ENCODE data around the gene ARHGAP15.

ARHGAP15 gene

DNA sequence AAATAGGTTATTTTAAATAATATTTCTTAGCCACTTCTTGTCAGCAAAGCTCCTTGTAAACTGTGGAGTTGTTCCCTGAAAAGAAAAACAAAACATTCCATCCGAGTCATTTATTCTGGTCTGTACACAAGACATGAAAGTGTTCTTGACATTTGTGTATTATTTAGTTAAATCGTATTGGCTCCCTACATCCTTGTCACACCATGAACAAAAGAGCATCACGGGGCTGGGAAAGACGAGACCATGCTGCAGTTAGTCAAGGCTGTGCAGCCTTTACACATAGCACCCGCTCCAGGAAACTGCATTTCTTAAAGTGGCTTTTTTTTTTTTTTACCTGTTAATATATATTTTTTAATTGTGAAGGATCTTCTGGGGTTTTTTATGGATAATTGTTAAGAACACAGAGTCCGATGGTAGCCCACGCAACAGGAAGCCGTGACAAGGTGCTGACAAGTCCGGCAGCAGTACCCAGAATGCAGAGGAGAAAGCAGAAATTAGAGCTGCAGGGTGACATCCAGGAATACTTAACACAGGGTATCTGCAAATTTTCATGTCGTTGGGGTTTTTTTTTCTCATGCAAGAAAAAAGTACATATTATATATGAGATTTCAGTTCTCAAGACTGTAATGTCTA lies 588.4 kb downstream of the ARHGAP15 start:
- DNase-seq (ENCODE audit: low read depth in 3 of 3), result no peak

GRCh38 chr2:143718745-143719144 lies 589.5 kb downstream of the ARHGAP15 start:
- DNase-seq (ENCODE audit: low read depth in 3 of 3), result no peak

GRCh38 chr2:143719406-143719805 lies 590.2 kb downstream of the ARHGAP15 start:
- no peak for DNase-seq (ENCODE audit: low read depth in 3 of 3)

DNA sequence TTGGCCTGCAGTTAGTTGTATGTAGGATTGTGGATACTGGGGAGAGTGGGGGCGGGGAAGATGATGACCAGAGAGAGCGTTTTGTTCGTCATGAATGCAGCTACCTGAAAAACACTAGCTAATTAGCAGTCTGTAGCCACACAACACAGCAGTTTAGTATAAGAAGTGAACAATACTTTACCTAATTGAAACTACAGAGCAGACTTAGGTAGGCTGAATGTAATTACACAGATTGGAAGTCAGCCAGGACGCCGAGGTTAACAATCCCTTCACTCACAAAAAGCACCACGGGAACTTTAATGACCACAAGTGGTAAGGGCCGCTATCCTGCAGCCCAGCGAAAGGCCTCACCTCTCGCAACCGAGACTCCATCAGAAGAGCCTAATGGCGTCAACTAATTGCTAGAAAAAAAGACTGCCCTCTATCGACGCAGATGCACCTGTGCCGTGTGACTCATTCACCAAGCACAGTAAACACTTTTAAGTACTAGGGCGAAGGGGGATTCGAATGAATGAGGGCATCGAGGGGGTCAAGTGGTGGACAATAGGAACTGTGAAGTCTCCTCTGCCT lies 591.0 kb downstream of the ARHGAP15 start:
- no peak for DNase-seq (ENCODE audit: low read depth in 3 of 3)

DNA sequence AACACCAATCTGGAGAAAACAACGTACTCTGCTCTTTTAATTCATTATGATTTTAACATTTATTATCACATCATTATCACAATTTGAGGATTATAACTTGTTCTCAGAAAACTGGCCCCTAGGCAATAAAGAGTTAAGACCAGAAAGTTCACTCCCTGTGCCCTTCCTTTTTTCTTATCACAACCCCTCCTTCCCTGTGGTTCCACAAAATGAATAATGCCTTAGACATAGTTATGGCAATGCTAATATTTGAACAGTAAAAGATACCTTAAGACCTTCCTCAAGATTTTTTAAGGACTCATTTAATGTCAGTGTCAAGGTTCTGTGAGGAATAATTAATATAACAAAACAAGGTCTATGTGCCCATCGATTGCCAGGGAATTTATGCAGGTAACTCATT lies 596.2 kb downstream of the ARHGAP15 start:
- no peak for DNase-seq (ENCODE audit: low read depth in 3 of 3)

- no peak for DNase-seq (ENCODE audit: low read depth in 3 of 3)
Measured at GRCh38 chr2:143726151-143726845, 597.1 kb downstream of the ARHGAP15 start.

GRCh38 chr2:143728498-143728897 lies 599.3 kb downstream of the ARHGAP15 start:
- no peak for DNase-seq (ENCODE audit: low read depth in 3 of 3)

GRCh38 chr2:143729296-143729814 lies 600.1 kb downstream of the ARHGAP15 start:
- no peak for DNase-seq (ENCODE audit: low read depth in 3 of 3)

- peak in 1 of 3 donors; percentile 2 for DNase-seq (ENCODE audit: low read depth in 3 of 3)
Measured at GRCh38 chr2:143730155-143730952, 601.1 kb downstream of the ARHGAP15 start.

- no peak for DNase-seq (ENCODE audit: low read depth in 3 of 3)
Measured at GRCh38 chr2:143730953-143731260, 601.7 kb downstream of the ARHGAP15 start.

GRCh38 chr2:143732076-143732475 lies 602.9 kb downstream of the ARHGAP15 start:
- no peak for DNase-seq (ENCODE audit: low read depth in 3 of 3)

DNA sequence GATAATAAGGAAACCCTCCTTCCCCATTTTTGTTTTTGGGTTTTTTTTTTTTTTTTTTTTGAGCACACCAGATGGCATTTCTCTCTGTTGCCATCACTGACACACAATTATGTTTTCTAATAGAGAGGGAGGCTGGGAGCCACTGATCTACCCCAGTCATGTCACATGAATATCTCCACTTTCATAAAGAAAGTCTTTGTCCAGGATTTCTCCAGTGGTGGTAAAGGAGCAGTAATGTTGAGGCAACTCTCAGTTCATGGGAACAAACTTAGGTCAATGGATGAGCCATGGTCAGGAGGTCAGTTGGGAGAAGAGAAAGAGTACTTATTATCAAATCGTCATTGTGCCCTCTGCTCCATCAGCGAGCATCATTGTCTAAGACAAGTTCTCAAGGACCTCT lies 603.7 kb downstream of the ARHGAP15 start:
- no peak for DNase-seq (ENCODE audit: low read depth in 3 of 3)

GRCh38 chr2:143734507-143734906 lies 605.3 kb downstream of the ARHGAP15 start:
- DNase-seq (ENCODE audit: low read depth in 3 of 3), result no peak

GRCh38 chr2:143736904-143737303 lies 607.7 kb downstream of the ARHGAP15 start:
- no peak for DNase-seq (ENCODE audit: low read depth in 3 of 3)

- no peak for DNase-seq (ENCODE audit: low read depth in 3 of 3)
Measured at GRCh38 chr2:143740431-143740830, 611.2 kb downstream of the ARHGAP15 start.

DNA sequence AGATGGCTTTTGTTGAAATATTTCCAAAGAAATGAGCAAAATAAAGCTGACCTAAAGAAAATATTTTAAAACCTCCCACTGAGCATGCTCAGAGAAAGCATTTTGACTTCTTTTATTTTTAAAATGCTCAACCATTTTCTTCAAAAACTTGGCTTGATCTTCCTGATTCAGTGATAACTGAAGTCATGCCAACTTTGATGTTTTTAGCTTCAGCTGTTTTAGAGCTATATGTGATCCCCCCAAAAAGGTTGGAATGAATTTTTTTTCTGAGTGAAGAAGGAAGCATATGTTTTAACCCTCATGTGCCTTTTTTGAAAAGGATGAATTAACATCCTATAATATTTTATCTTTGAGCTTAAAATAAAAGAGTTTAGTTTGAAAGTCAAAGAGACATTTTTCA lies 612.0 kb downstream of the ARHGAP15 start:
- DNase-seq (ENCODE audit: low read depth in 3 of 3), result no peak

GRCh38 chr2:143742581-143742980 lies 613.4 kb downstream of the ARHGAP15 start:
- DNase-seq (ENCODE audit: low read depth in 3 of 3), result no peak

DNA sequence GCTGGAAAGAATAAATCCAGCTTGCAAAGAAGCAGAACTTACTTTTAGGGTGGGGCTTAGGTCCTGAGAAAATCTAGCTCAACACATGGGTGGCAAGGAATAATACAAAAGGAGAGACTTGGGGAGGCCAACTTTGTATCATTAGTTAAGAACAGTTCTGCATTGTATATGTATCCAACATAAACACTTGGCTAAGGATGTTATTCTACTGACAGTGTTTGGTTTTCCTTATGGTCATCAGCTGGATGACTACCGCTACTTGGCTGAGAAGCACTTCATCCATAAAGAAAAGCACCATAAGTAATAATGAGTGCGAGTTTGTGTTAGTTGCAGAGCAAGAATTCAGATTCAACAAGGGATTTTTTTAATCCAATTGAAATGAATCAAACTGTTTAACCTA lies 614.9 kb downstream of the ARHGAP15 start:
- DNase-seq (ENCODE audit: low read depth in 3 of 3), result no peak

DNA sequence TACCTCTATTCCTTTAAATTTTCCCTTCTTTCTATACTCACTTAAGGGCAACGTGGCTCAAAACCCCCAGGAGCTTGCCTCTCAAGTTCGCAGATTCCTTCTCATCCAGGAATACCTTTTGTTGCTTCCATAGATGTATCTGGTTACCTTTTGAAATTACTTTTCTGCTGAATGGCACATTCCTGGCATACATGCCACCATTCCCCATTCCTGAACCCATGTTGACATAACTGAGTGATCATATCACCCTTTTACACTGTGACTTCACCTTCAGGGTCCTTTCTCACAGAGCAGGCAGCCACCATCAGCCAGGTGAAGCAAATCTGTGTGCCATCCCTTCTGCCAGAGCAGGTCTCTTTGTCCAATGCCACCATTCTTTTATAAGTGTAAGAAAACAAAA lies 615.8 kb downstream of the ARHGAP15 start:
- no peak for DNase-seq (ENCODE audit: low read depth in 3 of 3)

DNA sequence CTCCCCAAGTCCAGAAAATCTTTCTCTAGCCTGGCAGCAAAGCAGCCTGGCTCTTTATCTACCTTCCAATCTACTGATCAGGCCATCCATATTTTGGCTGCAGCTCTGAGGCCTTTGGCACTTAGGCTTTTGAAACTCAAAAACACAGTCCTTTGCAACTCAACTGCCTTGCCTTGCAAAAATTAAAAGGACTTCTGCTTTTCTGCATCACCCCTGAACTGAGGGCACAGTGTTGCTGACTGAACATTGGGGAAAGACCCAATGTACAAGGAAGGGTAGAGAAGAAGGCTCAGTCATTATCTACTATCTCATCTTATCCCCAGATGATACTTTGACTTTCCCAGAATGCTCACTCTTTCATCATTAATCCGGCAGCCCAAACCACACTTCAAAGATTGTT lies 625.5 kb downstream of the ARHGAP15 start:
- no peak for DNase-seq (ENCODE audit: low read depth in 3 of 3)

GRCh38 chr2:143758629-143759330 lies 629.6 kb downstream of the ARHGAP15 start:
- DNase-seq (ENCODE audit: low read depth in 3 of 3), result no peak

DNA sequence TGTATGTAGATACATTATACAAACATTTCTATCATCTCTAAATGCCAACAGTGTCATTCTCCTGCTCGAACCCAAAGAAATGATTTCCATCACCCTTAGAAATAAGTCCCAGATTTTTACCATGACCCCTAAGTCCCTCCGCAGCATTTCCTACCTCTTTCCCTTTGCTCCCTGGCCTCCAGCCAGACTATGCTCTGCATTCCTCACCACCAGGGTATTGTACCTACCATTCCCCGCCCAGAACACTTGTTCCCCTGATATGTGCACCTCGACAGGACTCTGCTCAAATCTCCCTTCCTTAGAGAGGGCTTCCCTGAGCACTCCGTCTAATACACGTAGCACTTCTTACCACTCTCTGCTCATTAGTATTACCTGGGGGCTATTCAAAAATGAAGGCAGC lies 630.2 kb downstream of the ARHGAP15 start:
- DNase-seq (ENCODE audit: low read depth in 3 of 3), result no peak
